Tongue (tissue), 2 donors: ENCODE data around the gene PIP4K2C. TPM values are rescaled to one million over a fixed set of nuclear protein-coding genes. Genes with fewer than 3 reads are reported as not detected.
"Not testable (repeated sequence)": the region's sequence is repeated elsewhere in the genome, so short reads cannot be mapped to it uniquely, and the experiment has no call there.

Experiments
- DNase-seq: peaks from one replicate; pipeline ENCODE4 v3.0.0-alpha.2; 2015
- total RNA-seq: library from RNA; depleted of rRNA; stranded (reverse); fragments of >200 nt; gene quantifications from one replicate; pipeline ENCODE4 v1.2.3, GENCODE V29; 2014

The PIP4K2C gene
- total RNA-seq, 1 donor from 2014 or later: 12.6 TPM

GRCh38 chr12:57560516-57560915, 30.5 kb upstream of the PIP4K2C start:
- DNase-seq: no peak

GRCh38 chr12:57561117-57561516, 29.9 kb upstream of the PIP4K2C start:
- DNase-seq: not testable (repeated sequence)

DNA sequence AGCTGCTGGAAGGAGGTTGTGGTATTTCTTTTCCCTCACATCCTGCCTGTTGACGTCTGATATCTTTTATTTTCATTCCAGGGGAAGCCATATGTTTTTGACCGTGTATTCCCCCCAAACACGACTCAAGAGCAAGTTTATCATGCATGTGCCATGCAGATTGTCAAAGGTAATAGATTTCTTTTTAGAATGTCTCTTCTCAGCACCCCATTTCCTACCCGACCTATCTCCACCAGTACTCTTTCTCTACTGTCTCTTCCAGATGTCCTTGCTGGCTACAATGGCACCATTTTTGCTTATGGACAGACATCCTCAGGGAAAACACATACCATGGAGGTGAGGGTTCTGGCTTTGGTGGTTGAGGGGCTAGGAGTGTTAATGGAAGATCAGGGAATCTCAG, 27.6 kb upstream of the PIP4K2C start:
- no peak for DNase-seq

DNA sequence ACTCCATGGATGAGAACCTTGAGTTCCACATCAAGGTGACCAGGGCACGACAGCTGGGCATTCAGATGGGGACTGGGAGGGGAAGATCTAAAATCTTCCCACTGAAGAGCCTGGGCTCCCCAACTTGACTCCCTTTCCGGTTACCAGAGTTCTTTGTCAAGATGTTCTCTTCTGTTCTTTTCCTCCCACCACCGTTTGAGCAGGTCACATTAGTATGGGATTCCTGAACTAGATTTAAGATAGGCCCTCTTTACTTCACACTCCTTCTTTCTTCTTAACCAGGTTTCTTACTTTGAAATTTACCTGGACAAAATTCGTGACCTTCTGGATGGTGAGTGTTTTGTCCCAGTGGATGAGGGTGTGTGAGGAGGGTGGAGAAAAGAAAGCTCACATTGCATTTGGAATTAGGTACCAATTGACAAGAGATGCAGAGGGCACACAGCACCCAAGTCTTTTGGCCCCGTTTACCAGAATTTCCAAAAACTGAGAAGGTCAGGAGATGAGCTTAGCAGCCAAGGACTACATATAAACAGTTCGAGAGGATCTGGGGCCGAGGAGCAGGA, 26.7 kb upstream of the PIP4K2C start:
- DNase-seq: no peak

- no peak for DNase-seq
Observed at GRCh38 chr12:57568838-57569237, 22.2 kb upstream of the PIP4K2C start.

DNA sequence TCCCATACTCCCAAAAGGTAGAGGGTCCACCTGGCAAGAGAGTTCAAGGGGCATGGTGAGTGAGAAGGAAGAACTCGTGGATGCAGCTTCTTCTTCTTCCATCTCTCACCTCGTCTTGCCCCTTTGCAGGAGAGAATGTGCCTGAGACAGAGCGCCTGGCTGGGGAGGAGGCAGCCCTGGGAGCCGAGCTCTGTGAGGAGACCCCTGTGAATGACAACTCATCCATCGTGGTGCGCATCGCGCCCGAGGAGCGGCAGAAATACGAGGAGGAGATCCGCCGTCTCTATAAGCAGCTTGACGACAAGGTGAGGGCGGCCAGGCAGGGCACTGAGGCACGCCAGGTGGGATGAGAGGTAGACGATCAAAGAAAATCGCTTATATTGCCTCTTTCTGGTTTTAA, 21.1 kb upstream of the PIP4K2C start:
- DNase-seq: no peak

DNA sequence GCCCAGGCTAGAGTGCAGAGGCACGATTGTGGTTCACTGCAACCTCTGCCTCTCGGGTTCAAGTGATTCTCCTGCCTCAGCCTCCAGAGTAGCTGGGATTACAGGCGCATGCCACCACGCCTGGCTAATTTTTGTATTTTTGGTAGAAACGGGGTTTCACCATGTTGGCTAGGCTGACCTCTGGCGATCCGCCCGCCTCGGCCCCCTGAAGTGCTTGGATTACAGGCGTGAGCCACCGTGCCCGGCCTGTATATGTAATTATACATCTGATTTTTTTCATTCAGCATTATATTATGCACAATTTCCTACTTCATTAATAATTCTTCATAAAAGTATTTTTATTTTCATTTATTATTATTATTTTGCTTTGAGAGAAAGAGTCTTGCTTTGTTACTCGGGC, 20.6 kb upstream of the PIP4K2C start:
- DNase-seq: not testable (repeated sequence)

DNA sequence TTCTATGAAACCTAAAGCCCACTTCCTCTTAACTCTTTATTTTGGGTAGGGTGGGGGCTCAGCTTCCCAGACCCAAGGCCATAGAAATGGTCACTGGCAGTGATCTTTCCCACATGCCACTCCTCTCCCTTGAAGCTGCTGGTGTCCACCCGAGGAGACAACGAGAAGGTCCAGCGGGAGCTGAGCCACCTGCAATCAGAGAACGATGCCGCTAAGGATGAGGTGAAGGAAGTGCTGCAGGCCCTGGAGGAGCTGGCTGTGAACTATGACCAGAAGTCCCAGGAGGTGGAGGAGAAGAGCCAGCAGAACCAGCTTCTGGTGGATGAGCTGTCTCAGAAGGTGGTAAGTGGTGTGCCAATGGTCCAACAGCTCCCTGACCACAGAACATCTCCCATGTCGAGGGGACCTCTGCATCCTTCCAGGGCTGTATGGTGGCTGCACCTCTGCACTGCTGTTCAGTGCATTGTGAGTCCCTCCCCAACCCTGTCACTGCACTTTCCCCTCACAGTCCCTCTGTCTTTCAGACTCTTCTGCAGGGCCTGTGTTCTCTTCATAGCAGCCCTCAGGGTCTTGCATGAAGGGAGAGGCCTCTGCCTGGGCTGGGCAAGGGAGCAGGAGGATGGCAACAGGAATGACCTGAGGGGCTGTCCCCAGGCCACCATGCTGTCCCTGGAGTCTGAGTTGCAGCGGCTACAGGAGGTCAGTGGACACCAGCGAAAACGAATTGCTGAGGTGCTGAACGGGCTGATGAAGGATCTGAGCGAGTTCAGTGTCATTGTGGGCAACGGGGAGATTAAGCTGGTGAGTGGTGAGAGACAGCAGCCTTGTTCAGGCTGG, 18.8 kb upstream of the PIP4K2C start:
- DNase-seq: no peak

DNA sequence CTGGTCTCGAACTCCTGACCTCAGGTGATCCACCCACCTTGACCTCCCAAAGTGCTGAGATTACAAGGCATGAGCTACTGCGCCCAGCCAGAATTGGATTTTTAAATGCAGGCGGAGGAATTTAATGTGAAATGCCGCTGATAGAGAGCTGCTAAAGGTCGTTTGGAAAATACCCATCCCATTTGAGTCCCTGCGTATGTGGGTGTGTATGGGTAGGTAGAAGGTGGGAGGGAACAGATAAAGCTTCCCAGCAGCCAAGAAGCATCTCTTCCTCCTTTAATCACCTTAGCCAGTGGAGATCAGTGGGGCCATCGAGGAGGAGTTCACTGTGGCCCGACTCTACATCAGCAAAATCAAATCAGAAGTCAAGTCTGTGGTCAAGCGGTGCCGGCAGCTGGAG, 16.2 kb upstream of the PIP4K2C start:
- no peak for DNase-seq

DNA sequence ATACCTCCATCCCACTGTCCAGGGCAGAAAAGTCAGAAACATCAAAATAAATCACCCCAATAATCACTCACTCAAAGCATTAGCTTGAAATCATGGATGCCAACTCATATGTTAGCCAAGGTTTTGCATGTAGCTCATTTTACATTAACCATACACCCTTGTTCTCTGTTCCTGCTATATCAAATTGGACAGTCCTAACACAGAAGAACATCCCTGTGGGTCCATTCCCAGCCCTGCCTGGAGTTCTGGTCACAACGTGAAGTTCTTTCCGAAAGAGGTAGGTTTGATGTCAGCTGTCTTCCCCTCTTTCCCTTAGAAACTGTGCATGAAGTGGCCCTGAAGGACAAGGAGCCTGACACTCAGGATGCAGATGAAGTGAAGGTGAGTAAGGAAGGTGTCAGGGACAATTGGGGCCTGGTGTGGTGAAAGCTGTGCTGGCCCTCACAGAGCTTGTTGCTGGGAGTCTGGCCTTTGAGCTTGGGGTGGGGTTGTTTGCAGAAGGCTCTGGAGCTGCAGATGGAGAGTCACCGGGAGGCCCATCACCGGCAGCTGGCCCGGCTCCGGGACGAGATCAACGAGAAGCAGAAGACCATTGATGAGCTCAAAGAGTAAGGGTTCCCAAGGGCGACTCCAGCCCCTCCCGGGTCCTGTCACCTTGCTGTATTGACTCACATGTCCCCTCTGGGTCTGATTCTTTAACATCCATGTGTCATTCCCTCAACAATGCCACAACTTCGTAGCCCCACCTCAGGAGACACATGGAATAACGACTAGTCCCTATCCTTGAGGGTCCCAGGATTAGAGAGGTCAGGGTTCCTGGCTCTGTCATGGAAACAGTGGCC, 15.0 kb upstream of the PIP4K2C start:
- no peak for DNase-seq

- no peak for DNase-seq
Observed at GRCh38 chr12:57576613-57577160, 14.3 kb upstream of the PIP4K2C start.

GRCh38 chr12:57577981-57578758, 12.8 kb upstream of the PIP4K2C start:
- DNase-seq: no peak

- no peak for DNase-seq
Observed at GRCh38 chr12:57579011-57579410, 12.0 kb upstream of the PIP4K2C start.

GRCh38 chr12:57579677-57580465, 11.1 kb upstream of the PIP4K2C start:
- no peak for DNase-seq

GRCh38 chr12:57580466-57580795, 10.6 kb upstream of the PIP4K2C start:
- DNase-seq: no peak

DNA sequence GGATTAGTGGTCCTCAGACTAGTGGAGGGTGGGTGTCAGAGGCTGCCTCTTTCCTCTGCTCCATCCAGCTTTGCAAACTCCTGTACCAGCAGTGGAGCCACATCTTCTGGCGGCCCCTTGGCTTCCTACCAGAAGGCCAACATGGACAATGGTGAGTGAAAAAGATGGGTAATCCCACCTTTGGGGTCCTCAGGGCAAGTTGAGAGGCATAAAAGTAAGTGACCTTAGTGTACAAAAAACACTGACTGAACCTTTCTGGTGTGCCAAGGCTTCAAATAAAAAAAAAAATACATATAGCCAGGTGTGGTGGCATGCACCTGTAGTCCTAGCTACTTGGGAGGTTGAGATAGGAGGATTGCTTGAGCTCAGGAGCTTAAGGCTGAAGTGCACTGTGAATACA, 9.2 kb upstream of the PIP4K2C start:
- DNase-seq: no peak

- no peak for DNase-seq
Observed at GRCh38 chr12:57582440-57582839, 8.6 kb upstream of the PIP4K2C start.

GRCh38 chr12:57583008-57583831, 7.8 kb upstream of the PIP4K2C start:
- DNase-seq: peak; percentile 90

- no peak for DNase-seq
Observed at GRCh38 chr12:57584050-57584449, 6.9 kb upstream of the PIP4K2C start.

DNA sequence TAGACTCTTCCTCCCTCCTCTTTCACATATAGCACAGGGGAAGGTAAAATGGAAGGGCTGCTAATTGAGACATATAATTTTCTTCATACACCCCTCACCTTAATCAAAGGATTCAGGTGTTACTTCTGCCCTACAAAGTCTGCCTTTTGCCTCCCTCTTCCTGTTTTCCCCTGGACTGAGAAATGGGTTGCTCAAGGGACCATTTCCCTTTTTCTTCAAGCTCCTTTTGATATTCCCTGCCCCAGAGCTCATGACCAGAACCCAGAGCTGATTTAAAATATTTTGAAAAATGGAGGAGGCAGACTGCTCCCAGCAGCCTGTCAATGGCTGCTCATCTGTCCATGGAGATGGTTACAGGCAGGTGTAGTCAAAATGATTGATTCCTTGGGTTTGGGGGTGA, 6.3 kb upstream of the PIP4K2C start:
- DNase-seq: no peak
